Immature natural killer cell (primary cell): ENCODE measurements around the gene UBE2E1. TPM values are rescaled to one million over a fixed set of nuclear protein-coding genes. Genes with fewer than 3 reads are reported as not detected.

Source experiments
- DNase-seq, 3 donors: peaks; one replicate each; pipeline ENCODE4 v3.0.0; 2022; ENCODE audit warnings: mixed read lengths in 1 of 3
- H3K27ac Mint-ChIP-seq, 6 donors: one replicate each; pipeline ENCODE4 v1.8.0; 2020; ENCODE audit warnings: mixed read lengths in 6 of 6, mild to moderate bottlenecking in 5 of 6, inconsistent platforms in 4 of 6, moderate library complexity in 3 of 6
- H3K27me3 Mint-ChIP-seq, 3 donors: one replicate each; pipeline ENCODE4 v1.8.0; 2020 to 2021; ENCODE audit warnings: low read depth in 3 of 3, mild to moderate bottlenecking in 3 of 3, mixed read lengths in 3 of 3, moderate library complexity in 3 of 3, inconsistent platforms in 1 of 3
- H3K36me3 Mint-ChIP-seq, 3 donors: one replicate each; pipeline ENCODE4 v1.8.0; 2020; ENCODE audit warnings: mixed read lengths in 3 of 3, inconsistent platforms in 2 of 3, mild to moderate bottlenecking in 2 of 3
- H3K4me1 Mint-ChIP-seq, 2 donors: one replicate each; pipeline ENCODE4 v1.8.0; 2020; ENCODE audit warnings: inconsistent platforms in 2 of 2, mild to moderate bottlenecking in 2 of 2, mixed read lengths in 2 of 2, moderate library complexity in 1 of 2
- H3K4me3 Mint-ChIP-seq, 5 donors: one replicate each; pipeline ENCODE4 v1.8.0; 2020; ENCODE audit warnings: mild to moderate bottlenecking in 5 of 5, mixed read lengths in 5 of 5, inconsistent platforms in 3 of 5, moderate library complexity in 3 of 5
- H3K9me3 Mint-ChIP-seq, 6 donors: one replicate each; pipeline ENCODE4 v1.8.0; 2020; ENCODE audit warnings: mild to moderate bottlenecking in 6 of 6, mixed read lengths in 6 of 6, inconsistent platforms in 4 of 6, moderate library complexity in 3 of 6
- polyA plus RNA-seq, 3 donors: library from polyadenylated mRNA; unstranded; fragments of 300-500 nt; fragmentation: Illumina TruSeq; gene quantifications; one replicate each; pipeline ENCODE4 v1.2.3, GENCODE V29; 2021

The UBE2E1 gene
- 10 to 100 TPM; 18.0 to 43.9 (median 19.2) TPM for polyA plus RNA-seq

GRCh38 chr3:23805633-23806533, at the start of gene UBE2E1:
Gene UBE2E1 (plus strand): TSS chr3:23805955. CDS start chr3:23807270, 1,315 bp downstream.
- peaks cover 10 to 20% (median 11%) of the 10 kb centered on the region in 3 donors for H3K27me3 Mint-ChIP-seq
- peak; percentile 78 to 81 (median 79) for DNase-seq
- H3K9me3 Mint-ChIP-seq = no peaks in the 10 kb centered on the region
- H3K4me1 Mint-ChIP-seq = peaks cover 40 to 49% of the 10 kb centered on the region in 2 donors
- H3K4me3 Mint-ChIP-seq = peak within 1 kb of the TSS; percentile 92 to 98 (median 95)
- peak within 1 kb of the TSS; percentile 72 to 94 (median 90) for H3K27ac Mint-ChIP-seq
- no peaks in the 10 kb centered on the region for H3K36me3 Mint-ChIP-seq

- Mint-ChIP-seq H3K9me3 (no peaks in the 10 kb centered on the region), H3K27ac (no peak overlapping the region), H3K27me3 (peaks cover 0 to 8% (median 4%) of the 10 kb centered on the region in 3 donors), H3K4me1 (peaks cover 33 to 36% of the 10 kb centered on the region in 2 donors), H3K4me3 (no peak overlapping the region), H3K36me3 (no peaks in the 10 kb centered on the region)
- DNase-seq = no peak
Measured at GRCh38 chr3:23756206-23756840, 49.4 kb upstream of the UBE2E1 start.

GRCh38 chr3:23758253-23758838, 47.4 kb upstream of the UBE2E1 start:
- Mint-ChIP-seq H3K27ac (peak overlapping the region in 5 of 6 donors; percentile 10 to 58 (median 22)), H3K4me3 (peak overlapping the region; percentile 31 to 63 (median 52)), H3K36me3 (no peaks in the 10 kb centered on the region), H3K27me3 (peaks cover 0 to 8% (median 2%) of the 10 kb centered on the region in 3 donors), H3K4me1 (peaks cover 48 to 54% of the 10 kb centered on the region in 2 donors), H3K9me3 (no peaks in the 10 kb centered on the region)
- peak; percentile 49 to 55 (median 53) for DNase-seq

GRCh38 chr3:23760325-23760724, 45.4 kb upstream of the UBE2E1 start:
- DNase-seq = no peak
- peak overlapping the region; percentile 28 to 76 (median 68) for H3K4me3 Mint-ChIP-seq
- H3K4me1 Mint-ChIP-seq = peaks cover 48 to 54% of the 10 kb centered on the region in 2 donors
- no peaks in the 10 kb centered on the region for H3K9me3 Mint-ChIP-seq
- peak overlapping the region in 4 of 6 donors; percentile 25 to 81 (median 59) for H3K27ac Mint-ChIP-seq
- peaks cover 0 to 8% (median 2%) of the 10 kb centered on the region in 3 donors for H3K27me3 Mint-ChIP-seq
- H3K36me3 Mint-ChIP-seq = no peaks in the 10 kb centered on the region

GRCh38 chr3:23760871-23761373, 44.8 kb upstream of the UBE2E1 start:
- peak in 2 of 3 donors; percentile 3 to 14 for DNase-seq
- Mint-ChIP-seq H3K9me3 (no peaks in the 10 kb centered on the region), H3K4me3 (peak overlapping the region; percentile 28 to 76 (median 68)), H3K36me3 (no peaks in the 10 kb centered on the region), H3K4me1 (peaks cover 48 to 54% of the 10 kb centered on the region in 2 donors), H3K27ac (peak overlapping the region in 3 of 6 donors; percentile 25 to 81 (median 44)), H3K27me3 (peaks cover 0 to 8% (median 2%) of the 10 kb centered on the region in 3 donors)

- peaks cover 0 to 8% (median 2%) of the 10 kb centered on the region in 3 donors for H3K27me3 Mint-ChIP-seq
- no peak for DNase-seq
- H3K9me3 Mint-ChIP-seq = no peaks in the 10 kb centered on the region
- H3K4me3 Mint-ChIP-seq = peak overlapping the region; percentile 7 to 76 (median 68)
- peak overlapping the region in 3 of 6 donors; percentile 20 to 57 (median 30) for H3K27ac Mint-ChIP-seq
- H3K4me1 Mint-ChIP-seq = peaks cover 48 to 54% of the 10 kb centered on the region in 2 donors
- no peaks in the 10 kb centered on the region for H3K36me3 Mint-ChIP-seq
Measured at GRCh38 chr3:23761440-23761896, 44.3 kb upstream of the UBE2E1 start.

- DNase-seq = no peak
- no peaks in the 10 kb centered on the region for H3K36me3 Mint-ChIP-seq
- H3K4me3 Mint-ChIP-seq = peak overlapping the region in 1 of 5 donors; percentile 50
- peaks cover 0 to 8% (median 0%) of the 10 kb centered on the region in 3 donors for H3K27me3 Mint-ChIP-seq
- H3K9me3 Mint-ChIP-seq = no peaks in the 10 kb centered on the region
- peak overlapping the region in 2 of 6 donors; percentile 57 for H3K27ac Mint-ChIP-seq
- H3K4me1 Mint-ChIP-seq = peaks cover 48 to 54% of the 10 kb centered on the region in 2 donors
Measured at GRCh38 chr3:23762214-23762613, 43.5 kb upstream of the UBE2E1 start.

- no peaks in the 10 kb centered on the region for H3K9me3 Mint-ChIP-seq
- peaks cover 46 to 50% of the 10 kb centered on the region in 2 donors for H3K4me1 Mint-ChIP-seq
- H3K4me3 Mint-ChIP-seq = peak overlapping the region in 1 of 5 donors; percentile 50
- no peaks in the 10 kb centered on the region for H3K36me3 Mint-ChIP-seq
- DNase-seq = no peak
- peaks cover 0 to 8% (median 0%) of the 10 kb centered on the region in 3 donors for H3K27me3 Mint-ChIP-seq
- H3K27ac Mint-ChIP-seq = peak overlapping the region in 1 of 6 donors; percentile 57
Measured at GRCh38 chr3:23762759-23763477, 42.8 kb upstream of the UBE2E1 start.

- Mint-ChIP-seq H3K36me3 (no peaks in the 10 kb centered on the region), H3K9me3 (no peaks in the 10 kb centered on the region), H3K4me3 (no peak overlapping the region), H3K27me3 (peaks cover 0 to 4% (median 0%) of the 10 kb centered on the region in 3 donors), H3K27ac (no peak overlapping the region), H3K4me1 (peaks cover 33 to 37% of the 10 kb centered on the region in 2 donors)
- no peak for DNase-seq
Measured at GRCh38 chr3:23764407-23764806, 41.3 kb upstream of the UBE2E1 start.

- Mint-ChIP-seq H3K9me3 (no peaks in the 10 kb centered on the region), H3K27me3 (peaks cover 0 to 2% (median 0%) of the 10 kb centered on the region in 3 donors), H3K4me3 (no peak overlapping the region), H3K36me3 (no peaks in the 10 kb centered on the region), H3K4me1 (peaks cover 2 to 6% of the 10 kb centered on the region in 2 donors), H3K27ac (no peak overlapping the region)
- DNase-seq = no peak
Measured at GRCh38 chr3:23767546-23767945, 38.2 kb upstream of the UBE2E1 start.

GRCh38 chr3:23775254-23775909, 30.4 kb upstream of the UBE2E1 start:
- peaks cover 0 to 2% (median 0%) of the 10 kb centered on the region in 6 donors for H3K9me3 Mint-ChIP-seq
- no peaks in the 10 kb centered on the region for H3K4me1 Mint-ChIP-seq

GRCh38 chr3:23776352-23776891, 29.3 kb upstream of the UBE2E1 start:
- DNase-seq = no peak
- Mint-ChIP-seq H3K4me1 (no peaks in the 10 kb centered on the region), H3K27me3 (peaks cover 0 to 9% (median 3%) of the 10 kb centered on the region in 3 donors)

More at GRCh38 chr3:23775254-23775909, 30.4 kb upstream of the UBE2E1 start:
- Mint-ChIP-seq H3K27ac (no peak overlapping the region), H3K4me3 (no peak overlapping the region), H3K27me3 (peaks cover 0 to 7% (median 5%) of the 10 kb centered on the region in 3 donors), H3K36me3 (no peaks in the 10 kb centered on the region)
- DNase-seq = no peak

More at GRCh38 chr3:23776352-23776891, 29.3 kb upstream of the UBE2E1 start:
- no peak overlapping the region for H3K27ac Mint-ChIP-seq
- H3K9me3 Mint-ChIP-seq = peaks cover 0 to 4% (median 0%) of the 10 kb centered on the region in 6 donors
- no peak overlapping the region for H3K4me3 Mint-ChIP-seq
- no peaks in the 10 kb centered on the region for H3K36me3 Mint-ChIP-seq
